HT1080 (cell line): ENCODE data around the gene MXD4. TPM values are rescaled to one million over a fixed set of nuclear protein-coding genes. Genes with fewer than 3 reads are reported as not detected.

Experiments
- DNase-seq: peaks from one replicate; pipeline ENCODE4 v3.0.0-alpha.2; 2015; ENCODE audit warnings: low read depth
- polyA plus RNA-seq, 2 experiments: library from polyadenylated mRNA; depleted of rRNA; stranded (reverse); fragments of >200 nt; gene quantifications; 2 replicates each; pipeline ENCODE4 v1.2.3, GENCODE V29; 2015
- total RNA-seq: library from RNA; depleted of rRNA; stranded (reverse); fragments of >200 nt; shearing (Covaris generic); gene quantifications from 2 replicates; pipeline ENCODE4 v1.2.3, GENCODE V29; 2014; rRNA removed

The MXD4 gene
- total RNA-seq = 12.1 and 17.3 TPM in 2 replicates
- polyA plus RNA-seq (2015; cell fraction: cytosol; rRNA removed) = 13.0 TPM in 2 replicates
- 15.8 and 17.4 TPM in 2 replicates for polyA plus RNA-seq (2015; cell fraction: nucleus; rRNA removed)

- no peak for DNase-seq
These were observed at the start of gene MXD4 for GRCh38 chr4:2261853-2262144. Gene MXD4 (minus strand): TSS chr4:2262109. CDS start chr4:2261980, 129 bp downstream.

- DNase-seq = no peak
These were observed 45.0 kb upstream of the MXD4 start for GRCh38 chr4:2306773-2307410.

- no peak for DNase-seq
These were observed 44.0 kb upstream of the MXD4 start for GRCh38 chr4:2305766-2306501.

- DNase-seq = no peak
These were observed 43.1 kb upstream of the MXD4 start for GRCh38 chr4:2304877-2305561.

- no peak for DNase-seq
These were observed 42.5 kb upstream of the MXD4 start for GRCh38 chr4:2304321-2304876.

GRCh38 chr4:2303686-2304320 lies 41.9 kb upstream of the MXD4 start:
- DNase-seq = no peak

- DNase-seq = no peak
These were observed 41.3 kb upstream of the MXD4 start for GRCh38 chr4:2303121-2303685.

GRCh38 chr4:2302387-2303119 lies 40.6 kb upstream of the MXD4 start:
- no peak for DNase-seq

- no peak for DNase-seq
These were observed 39.9 kb upstream of the MXD4 start for GRCh38 chr4:2301806-2302205.

- DNase-seq = no peak
These were observed 39.3 kb upstream of the MXD4 start for GRCh38 chr4:2301225-2301642.

GRCh38 chr4:2300431-2301224 lies 38.7 kb upstream of the MXD4 start:
- DNase-seq = no peak

- no peak for DNase-seq
These were observed 37.9 kb upstream of the MXD4 start for GRCh38 chr4:2299794-2300193.

GRCh38 chr4:2298532-2298991 lies 36.7 kb upstream of the MXD4 start:
- no peak for DNase-seq

- DNase-seq = no peak
These were observed 36.0 kb upstream of the MXD4 start for GRCh38 chr4:2297606-2298531.

- DNase-seq = no peak
These were observed 35.0 kb upstream of the MXD4 start for GRCh38 chr4:2296631-2297601.

GRCh38 chr4:2295900-2296442 lies 34.1 kb upstream of the MXD4 start:
- no peak for DNase-seq

- DNase-seq = no peak
These were observed 33.6 kb upstream of the MXD4 start for GRCh38 chr4:2295500-2295899.
